Neural cell (in vitro differentiated cells): ENCODE results near the gene WIZ. TPM values are rescaled to one million over a fixed set of nuclear protein-coding genes. Genes with fewer than 3 reads are reported as not detected.

Source experiments
- H2AFZ ChIP-seq: fragments of 200-600, 300-800 bp; sonication (generic), shearing (Covaris generic); 2 replicates; pipeline ENCODE4 v1.6.0; 2014; ENCODE audit warnings: low read depth, mild to moderate bottlenecking, antibody characterized with exemption, low read length, moderate library complexity
- H3F3A ChIP-seq: fragments of 200-600 bp; shearing (Covaris generic); 2 replicates; pipeline ENCODE4 v1.6.1; 2016; ENCODE audit warnings: mild to moderate bottlenecking, moderate library complexity, mixed read lengths, antibody characterized with exemption, low read length; ENCODE audit not compliant: insufficient read depth, poor library complexity, severe bottlenecking
- H3K27ac ChIP-seq: fragments of 200-600, 300-800 bp; sonication (generic), shearing (Covaris generic); 2 replicates; pipeline ENCODE4 v1.5.1; 2014; ENCODE audit warnings: mild to moderate bottlenecking, low read length, moderate library complexity
- H3K27me3 ChIP-seq: fragments of 300-800, 200-600 bp; sonication (generic), shearing (Covaris generic); 2 replicates; pipeline ENCODE4 v1.6.0; 2014; ENCODE audit warnings: mild to moderate bottlenecking, low read depth, low read length, moderate library complexity; ENCODE audit not compliant: insufficient read depth
- H3K36me3 ChIP-seq: fragments of 300-800, 200-600 bp; sonication (generic), shearing (Covaris generic); 2 replicates; pipeline ENCODE4 v1.5.1; 2014; ENCODE audit warnings: mild to moderate bottlenecking, antibody characterized with exemption, low read length, moderate library complexity; ENCODE audit not compliant: insufficient read depth
- H3K4me2 ChIP-seq: fragments of 300-800, 200-600 bp; sonication (generic), shearing (Covaris generic); 2 replicates; pipeline ENCODE4 v1.6.0; 2014; ENCODE audit warnings: mild to moderate bottlenecking, low read length
- H3K4me3 ChIP-seq: fragments of 300-800, 200-600 bp; sonication (generic), shearing (Covaris generic); 2 replicates; pipeline ENCODE4 v1.5.1; 2014; ENCODE audit warnings: mild to moderate bottlenecking, low read length, moderate library complexity
- H3K79me2 ChIP-seq: fragments of 200-600 bp; shearing (Covaris generic); replicated peaks from 2 replicates; pipeline ENCODE4 v1.6.0; 2014; ENCODE audit warnings: mild to moderate bottlenecking, low read length, moderate library complexity; ENCODE audit not compliant: insufficient read depth
- H3K9ac ChIP-seq: fragments of 300-800, 200-600 bp; sonication (generic), shearing (Covaris generic); 2 replicates; pipeline ENCODE4 v1.6.1; 2016; ENCODE audit warnings: mild to moderate bottlenecking, low read length, mixed read lengths
- H3K9me2 ChIP-seq: fragments of 200-600 bp; shearing (Covaris generic); 2 replicates; pipeline ENCODE4 v1.6.1; 2016; ENCODE audit warnings: mild to moderate bottlenecking, low read length, mixed read lengths; ENCODE audit not compliant: insufficient read depth
- H3K9me3 ChIP-seq: fragments of 200-600, 300-800 bp; sonication (generic), shearing (Covaris generic); 2 replicates; pipeline ENCODE4 v1.6.1; 2016; ENCODE audit warnings: mild to moderate bottlenecking, mixed run types, low read length, moderate library complexity, mixed read lengths
- H4K20me1 ChIP-seq: fragments of 200-600 bp; shearing (Covaris generic); 2 replicates; pipeline ENCODE4 v1.6.1; 2016; ENCODE audit warnings: mild to moderate bottlenecking, mixed run types; ENCODE audit not compliant: insufficient read depth
- EP300 ChIP-seq: fragments of 450-650 bp; conservative IDR thresholded peaks from 2 replicates; pipeline ENCODE4 v1.6.1; 2014; ENCODE audit warnings: antibody characterized with exemption, mild to moderate bottlenecking, moderate library complexity; ENCODE audit not compliant: poor library complexity, severe bottlenecking
- EZH2 ChIP-seq: fragments of 200-600, 300-800 bp; shearing (Covaris generic), sonication (generic); IDR thresholded peaks from 2 replicates; pipeline ENCODE4 v1.6.1; 2014; ENCODE audit warnings: antibody characterized with exemption, low read length, borderline replicate concordance, mild to moderate bottlenecking; ENCODE audit not compliant: insufficient read depth, poor library complexity, severe bottlenecking
- MXI1 ChIP-seq: fragments of 450-650 bp; conservative IDR thresholded peaks from 2 replicates; pipeline ENCODE4 v1.6.1; 2014; ENCODE audit warnings: antibody characterized with exemption, mild to moderate bottlenecking; ENCODE audit not compliant: poor library complexity, severe bottlenecking
- POLR2AphosphoS5 ChIP-seq: IDR thresholded peaks from 2 replicates; pipeline ENCODE4 v1.6.1; 2012
- RAD21 ChIP-seq: fragments of 450-650 bp; conservative IDR thresholded peaks from 2 replicates; pipeline ENCODE4 v1.6.1; 2014; ENCODE audit warnings: antibody characterized with exemption, mild to moderate bottlenecking, moderate library complexity
- SMC3 ChIP-seq: fragments of 450-650 bp; conservative IDR thresholded peaks from 2 replicates; pipeline ENCODE4 v1.6.1; 2014; ENCODE audit warnings: antibody characterized with exemption, mild to moderate bottlenecking, moderate library complexity; ENCODE audit not compliant: poor library complexity
- TAF1 ChIP-seq: IDR thresholded peaks from 2 replicates; pipeline ENCODE4 v1.6.1; 2012; ENCODE audit warnings: low read depth
- polyA plus RNA-seq: library from polyadenylated mRNA; depleted of rRNA; stranded (reverse); fragments of >200 nt; gene quantifications from 2 replicates; pipeline ENCODE4 v1.2.3, GENCODE V29; 2014
- TF ChIP-seq, protein P1 (sequence below): IDR thresholded peaks from 2 replicates; pipeline ENCODE4 v1.6.1; 2012; ENCODE audit warnings: borderline replicate concordance
- TF ChIP-seq, protein P2 (sequence below): fragments of 450-650 bp; IDR thresholded peaks from 2 replicates; pipeline ENCODE4 v1.5.1; 2014; ENCODE audit warnings: antibody characterized with exemption, mild to moderate bottlenecking, moderate library complexity; ENCODE audit not compliant: poor library complexity, severe bottlenecking

WIZ gene
- polyA plus RNA-seq, 1 donor from 2014 or later: 13.0 TPM

DNA sequence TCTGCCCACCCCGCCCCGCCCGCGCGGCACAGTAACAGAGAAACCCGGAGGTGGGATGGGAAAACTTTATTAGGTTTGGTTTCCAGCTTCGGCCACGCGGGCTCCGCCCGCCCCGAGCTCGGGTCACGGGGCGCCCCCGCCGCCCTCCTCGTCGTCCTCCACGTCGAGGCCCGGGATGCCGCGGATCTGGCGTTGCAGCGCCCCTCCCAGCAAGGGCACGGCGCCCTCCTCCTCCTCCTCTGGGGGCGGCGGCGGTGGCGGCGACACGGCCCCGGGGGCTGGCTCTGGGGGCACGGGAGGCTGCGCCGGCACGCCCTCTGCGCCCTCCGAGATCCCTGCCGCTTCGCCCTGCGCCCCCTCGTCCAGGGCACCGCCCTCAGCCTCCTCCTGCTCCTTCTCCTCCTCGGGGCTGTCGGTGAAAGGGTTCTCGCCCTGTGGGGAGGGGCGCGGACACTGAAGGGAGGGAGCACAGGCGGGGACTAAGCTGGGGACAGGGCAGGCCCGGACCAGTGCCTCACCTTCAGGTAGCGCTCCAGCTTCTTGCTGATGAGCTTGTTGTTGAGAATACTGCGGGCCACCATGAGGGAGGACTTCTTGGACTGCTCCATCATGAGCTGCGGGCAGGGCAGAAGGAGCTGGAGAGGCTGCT, 69.6 kb downstream of the WIZ start:
- Histone ChIP-seq H3K9ac (peak overlapping the region; percentile 9), H3K79me2 (peaks cover 30% of the 10 kb centered on the region), H4K20me1 (no peaks in the 10 kb centered on the region), H3K36me3 (no peaks in the 10 kb centered on the region), H3K27me3 (no peaks in the 10 kb centered on the region), H3K27ac (no peak overlapping the region), H3K9me2 (no peaks in the 10 kb centered on the region), H3K4me2 (no peak overlapping the region), H3K9me3 (no peaks in the 10 kb centered on the region), H3F3A (no peaks in the 10 kb centered on the region), H2AFZ (no peak overlapping the region), H3K4me3 (peak overlapping the region; percentile 100)
- TF ChIP-seq EP300 (no peak), EZH2 (no peak), RAD21 (no peak), MXI1 (no peak), SMC3 (no peak), TAF1 (no peak), POLR2AphosphoS5 (no peak)
- TF ChIP-seq, protein P1, sequence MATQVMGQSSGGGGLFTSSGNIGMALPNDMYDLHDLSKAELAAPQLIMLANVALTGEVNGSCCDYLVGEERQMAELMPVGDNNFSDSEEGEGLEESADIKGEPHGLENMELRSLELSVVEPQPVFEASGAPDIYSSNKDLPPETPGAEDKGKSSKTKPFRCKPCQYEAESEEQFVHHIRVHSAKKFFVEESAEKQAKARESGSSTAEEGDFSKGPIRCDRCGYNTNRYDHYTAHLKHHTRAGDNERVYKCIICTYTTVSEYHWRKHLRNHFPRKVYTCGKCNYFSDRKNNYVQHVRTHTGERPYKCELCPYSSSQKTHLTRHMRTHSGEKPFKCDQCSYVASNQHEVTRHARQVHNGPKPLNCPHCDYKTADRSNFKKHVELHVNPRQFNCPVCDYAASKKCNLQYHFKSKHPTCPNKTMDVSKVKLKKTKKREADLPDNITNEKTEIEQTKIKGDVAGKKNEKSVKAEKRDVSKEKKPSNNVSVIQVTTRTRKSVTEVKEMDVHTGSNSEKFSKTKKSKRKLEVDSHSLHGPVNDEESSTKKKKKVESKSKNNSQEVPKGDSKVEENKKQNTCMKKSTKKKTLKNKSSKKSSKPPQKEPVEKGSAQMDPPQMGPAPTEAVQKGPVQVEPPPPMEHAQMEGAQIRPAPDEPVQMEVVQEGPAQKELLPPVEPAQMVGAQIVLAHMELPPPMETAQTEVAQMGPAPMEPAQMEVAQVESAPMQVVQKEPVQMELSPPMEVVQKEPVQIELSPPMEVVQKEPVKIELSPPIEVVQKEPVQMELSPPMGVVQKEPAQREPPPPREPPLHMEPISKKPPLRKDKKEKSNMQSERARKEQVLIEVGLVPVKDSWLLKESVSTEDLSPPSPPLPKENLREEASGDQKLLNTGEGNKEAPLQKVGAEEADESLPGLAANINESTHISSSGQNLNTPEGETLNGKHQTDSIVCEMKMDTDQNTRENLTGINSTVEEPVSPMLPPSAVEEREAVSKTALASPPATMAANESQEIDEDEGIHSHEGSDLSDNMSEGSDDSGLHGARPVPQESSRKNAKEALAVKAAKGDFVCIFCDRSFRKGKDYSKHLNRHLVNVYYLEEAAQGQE: no peak
- TF ChIP-seq, protein P2, sequence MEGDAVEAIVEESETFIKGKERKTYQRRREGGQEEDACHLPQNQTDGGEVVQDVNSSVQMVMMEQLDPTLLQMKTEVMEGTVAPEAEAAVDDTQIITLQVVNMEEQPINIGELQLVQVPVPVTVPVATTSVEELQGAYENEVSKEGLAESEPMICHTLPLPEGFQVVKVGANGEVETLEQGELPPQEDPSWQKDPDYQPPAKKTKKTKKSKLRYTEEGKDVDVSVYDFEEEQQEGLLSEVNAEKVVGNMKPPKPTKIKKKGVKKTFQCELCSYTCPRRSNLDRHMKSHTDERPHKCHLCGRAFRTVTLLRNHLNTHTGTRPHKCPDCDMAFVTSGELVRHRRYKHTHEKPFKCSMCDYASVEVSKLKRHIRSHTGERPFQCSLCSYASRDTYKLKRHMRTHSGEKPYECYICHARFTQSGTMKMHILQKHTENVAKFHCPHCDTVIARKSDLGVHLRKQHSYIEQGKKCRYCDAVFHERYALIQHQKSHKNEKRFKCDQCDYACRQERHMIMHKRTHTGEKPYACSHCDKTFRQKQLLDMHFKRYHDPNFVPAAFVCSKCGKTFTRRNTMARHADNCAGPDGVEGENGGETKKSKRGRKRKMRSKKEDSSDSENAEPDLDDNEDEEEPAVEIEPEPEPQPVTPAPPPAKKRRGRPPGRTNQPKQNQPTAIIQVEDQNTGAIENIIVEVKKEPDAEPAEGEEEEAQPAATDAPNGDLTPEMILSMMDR: no peak

DNA sequence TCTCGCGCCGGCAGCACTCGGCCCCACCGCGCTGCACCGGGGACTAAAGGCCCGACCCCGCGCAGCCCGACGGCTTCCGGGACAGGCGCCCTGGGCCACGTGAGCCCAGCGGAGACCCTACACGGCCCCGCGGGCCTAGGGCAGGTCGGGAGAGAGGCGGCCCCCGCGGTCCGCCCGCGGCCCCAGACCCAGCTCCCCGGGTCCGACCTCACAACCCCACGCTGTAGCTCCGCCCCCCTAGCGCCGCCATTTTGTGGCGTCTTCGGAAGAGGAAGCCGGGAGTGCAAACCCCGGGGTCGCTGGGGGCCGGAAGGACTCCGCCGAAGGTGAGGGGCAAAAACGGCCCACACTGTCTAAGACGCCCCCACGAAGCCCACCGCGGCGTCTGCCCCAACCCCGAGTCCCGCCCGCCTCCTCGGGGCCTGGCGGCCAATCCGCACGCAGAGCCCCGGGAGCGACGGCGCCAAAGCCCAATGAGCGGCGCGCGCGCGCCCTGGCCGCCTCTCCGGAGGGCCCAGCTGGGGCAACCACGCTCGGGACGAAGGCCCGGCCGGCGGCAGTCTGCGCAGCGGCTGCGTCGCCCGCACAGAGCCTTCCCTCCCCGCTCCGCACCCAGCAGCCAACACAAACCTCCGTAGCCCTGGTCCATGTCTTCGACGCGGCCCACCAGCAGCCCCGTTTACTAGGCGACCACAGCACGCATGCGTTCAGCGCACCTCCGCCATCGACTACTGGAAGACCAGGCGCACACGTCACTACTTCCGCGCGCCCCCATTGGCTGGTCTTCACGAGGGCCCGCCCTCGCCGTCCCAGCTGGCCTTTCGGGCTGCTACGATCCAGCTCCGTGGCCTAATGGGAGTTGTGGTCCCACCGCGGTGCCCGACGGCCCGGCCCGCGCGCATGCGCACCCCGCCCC, 70.4 kb downstream of the WIZ start, which contains the start of gene AKAP8:
AKAP8 (minus strand) TSS at position 705 of the 916 bp plus-strand sequence; CDS start at position 649, 56 bp downstream.
- Histone ChIP-seq H4K20me1 (peaks cover 5% of the 10 kb centered on the region), H3F3A (no peaks in the 10 kb centered on the region), H3K79me2 (peaks cover 36% of the 10 kb centered on the region), H3K36me3 (no peaks in the 10 kb centered on the region), H3K9me3 (no peaks in the 10 kb centered on the region), H3K4me3 (peak within 1 kb of the TSS; percentile 100), H3K9ac (peak within 1 kb of the TSS; percentile 89), H2AFZ (peak within 1 kb of the TSS; percentile 65), H3K27me3 (no peaks in the 10 kb centered on the region), H3K4me2 (peak within 1 kb of the TSS; percentile 91), H3K27ac (peak within 1 kb of the TSS; percentile 87), H3K9me2 (no peaks in the 10 kb centered on the region)
- TF ChIP-seq TAF1 (no peak), EP300 (peak; percentile 37), POLR2AphosphoS5 (peak; percentile 98), SMC3 (no peak), MXI1 (peak; percentile 58), RAD21 (no peak), EZH2 (no peak)
- TF ChIP-seq, protein P1: peak; percentile 46
- TF ChIP-seq, protein P2: peak; percentile 31
